Lung (tissue), 12 donors: ENCODE measurements around the gene ZCCHC8. TPM values are rescaled to one million over a fixed set of nuclear protein-coding genes. Genes with fewer than 3 reads are reported as not detected.
"Not testable (repeated sequence)": the region's sequence is repeated elsewhere in the genome, so short reads cannot be mapped to it uniquely, and the experiment has no call there.

Source experiments
- ATAC-seq: fragments of 200-7000 bp; cut with Tn5 transposase; one replicate; pipeline ENCODE4 v1.9.1; 2020; ENCODE audit warnings: moderate number of reproducible peaks; ENCODE audit not compliant: insufficient read depth, low FRiP score
- DNase-seq, 3 donors: peaks; one replicate each; pipeline ENCODE4 v3.0.0-alpha.2; 2013 to 2017
- H3K27ac ChIP-seq, 2 donors: one replicate each; pipeline ENCODE4 v1.5.1; 2013; ENCODE audit warnings: mild to moderate bottlenecking in 2 of 2, moderate library complexity in 2 of 2, control low read depth in 1 of 2, inconsistent platforms in 1 of 2, low read depth in 1 of 2, low read length in 1 of 2
- H3K27me3 ChIP-seq, 3 donors: one replicate each; pipeline ENCODE4 v1.5.1; 2013; ENCODE audit warnings: low read length in 2 of 3; ENCODE audit not compliant: control insufficient read depth in 3 of 3, insufficient read depth in 3 of 3
- H3K36me3 ChIP-seq, 4 donors: one replicate each; pipeline ENCODE4 v1.5.1; 2013; ENCODE audit warnings: low read length in 4 of 4, mild to moderate bottlenecking in 1 of 4, moderate library complexity in 1 of 4; ENCODE audit not compliant: control insufficient read depth in 4 of 4, insufficient read depth in 4 of 4
- H3K4me1 ChIP-seq, 5 donors: one replicate each; pipeline ENCODE4 v1.5.1; 2013; ENCODE audit warnings: low read length in 5 of 5, mild to moderate bottlenecking in 2 of 5, moderate library complexity in 1 of 5; ENCODE audit not compliant: control insufficient read depth in 5 of 5, insufficient read depth in 5 of 5
- H3K4me3 ChIP-seq: one replicate; pipeline ENCODE4 v1.5.1; 2013; ENCODE audit warnings: mild to moderate bottlenecking, control low read depth, moderate library complexity
- H3K9ac ChIP-seq, 2 donors: one replicate each; pipeline ENCODE4 v1.5.1; 2013; ENCODE audit warnings: low read length in 2 of 2, control low read depth in 1 of 2; ENCODE audit not compliant: insufficient read depth in 1 of 2
- H3K9me3 ChIP-seq, 4 donors: one replicate each; pipeline ENCODE4 v1.5.1; 2013; ENCODE audit warnings: low read length in 3 of 4, mild to moderate bottlenecking in 1 of 4, moderate library complexity in 1 of 4; ENCODE audit not compliant: control insufficient read depth in 4 of 4, insufficient read depth in 3 of 4
- CTCF ChIP-seq: IDR thresholded peaks from 2 replicates; pipeline ENCODE4 v1.5.1; 2012; ENCODE audit warnings: mild to moderate bottlenecking; ENCODE audit errors: control extremely low read depth, extremely low read depth
- WGBS, 2 donors: extraction: QIAGEN DNeasy Blood & Tissue Kit; methylation state at CpG; one replicate each; pipeline ENCODE4 v1.1.7; 2013; 5-methylcytosine and 5-hydroxymethylcytosine counted together
- polyA plus RNA-seq, 2 donors: library from polyadenylated mRNA; stranded (reverse); fragments of 200-250 nt; gene quantifications; one replicate each; pipeline ENCODE4 v1.2.1, GENCODE V29; 2013
- total RNA-seq, 2 donors: library from RNA; depleted of rRNA in 1 of 2; stranded (reverse); fragments of >200 nt in 1 of 2; gene quantifications; one replicate each; pipeline ENCODE4 v1.2.1, GENCODE V29; 2014 to 2021
- donor health status: control.
- donor health status: control.
- donor health status: Bipolar disorder and iron deficiency.
- donor health status: healthy.
- donor health status: DM: yes; HTN: yes; CAD: no.

The ZCCHC8 gene
- total and polyA plus RNA-seq, 4 donors: 12.8 to 48.1 (median 21.8) TPM

DNA sequence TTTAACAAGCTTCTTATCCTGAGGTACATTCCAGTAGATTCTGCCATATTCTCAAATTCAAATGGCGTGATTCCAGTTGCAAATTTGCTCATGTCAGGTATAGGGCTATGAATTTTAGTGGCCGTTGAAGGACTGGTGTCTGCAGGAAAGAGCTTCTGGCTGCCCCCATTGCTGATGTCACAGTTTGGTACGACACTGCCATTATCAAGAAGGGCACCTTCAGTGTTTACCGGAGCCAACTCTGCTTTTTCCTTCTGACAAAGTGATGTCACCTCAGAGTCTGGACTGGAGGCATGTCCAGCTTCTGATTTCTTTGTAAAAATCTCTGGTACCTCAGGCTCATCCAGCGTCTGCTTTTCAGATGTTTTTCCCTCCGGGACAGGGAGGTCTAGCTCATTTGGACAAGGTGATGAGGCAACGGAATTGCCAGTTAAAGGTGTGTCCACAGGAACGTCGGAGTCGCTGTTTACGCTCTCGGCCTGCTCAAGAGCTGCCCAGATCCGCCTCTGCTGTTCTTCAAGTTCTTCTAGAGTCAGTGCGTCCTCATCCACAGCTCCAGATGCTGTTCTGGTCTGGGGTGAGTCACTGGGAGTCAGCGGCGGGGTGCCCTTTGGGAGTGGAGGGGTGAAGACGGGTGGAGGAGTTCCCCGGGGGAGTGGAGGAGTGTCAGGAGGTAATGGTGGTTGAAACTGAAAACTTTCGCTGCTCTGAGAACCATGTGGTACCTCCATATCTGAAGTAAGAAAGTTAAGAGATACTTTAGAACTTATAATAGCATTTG, 27.0 kb downstream of the ZCCHC8 start:
- Histone ChIP-seq H3K27ac (no peak overlapping the region), H3K4me1 (no peaks in the 10 kb centered on the region), H3K27me3 (no peaks in the 10 kb centered on the region), H3K4me3 (no peak overlapping the region), H3K36me3 (peaks cover 10 to 34% (median 34%) of the 10 kb centered on the region in 4 donors), H3K9me3 (no peaks in the 10 kb centered on the region), H3K9ac (no peak overlapping the region)
- no peak for TF ChIP-seq CTCF
- 85 to 93% methylated on average over 19 of the region's 19 CpGs for WGBS, 2 donors
- ATAC-seq: no peak
- DNase-seq: no peak

DNA sequence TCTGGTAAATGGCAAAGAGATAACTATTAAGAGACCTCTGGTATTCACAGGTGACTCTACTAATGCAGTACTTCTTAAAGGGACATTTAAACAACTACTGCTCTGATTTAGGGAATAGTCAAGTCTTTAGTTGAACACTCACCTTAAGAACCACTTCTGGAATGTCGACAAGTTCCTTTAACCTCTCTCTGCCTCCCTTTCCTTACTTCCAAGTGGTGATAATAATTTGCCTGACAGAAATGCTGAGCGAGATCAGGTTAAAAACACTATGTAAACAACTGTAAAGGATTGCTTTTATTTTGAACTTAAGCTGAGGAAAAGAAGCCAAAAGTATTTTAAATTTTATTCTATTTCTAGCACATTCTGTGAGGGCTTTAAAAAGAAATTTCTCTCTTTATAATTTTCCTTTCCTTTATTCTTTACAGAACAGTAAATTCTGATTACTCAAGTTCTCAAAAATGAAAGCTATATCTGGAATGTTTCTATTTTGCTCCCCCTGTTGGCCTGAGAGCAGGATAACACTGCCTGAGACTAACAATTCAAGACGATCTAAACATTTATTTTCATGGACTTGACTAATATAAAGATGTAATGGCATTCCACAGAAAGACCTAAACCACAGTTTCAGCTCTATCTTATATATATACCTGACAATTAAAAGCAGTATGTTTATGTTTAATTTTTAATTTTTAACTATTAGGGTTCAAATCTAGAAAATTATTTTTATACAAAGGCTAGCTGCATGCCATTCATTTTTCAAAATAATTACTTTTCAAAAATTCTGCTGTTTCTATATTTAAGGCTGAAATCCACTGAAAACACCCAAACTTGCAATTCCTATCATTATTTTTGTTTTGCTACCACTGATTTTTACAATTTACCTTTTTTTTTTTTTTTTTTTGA, 29.2 kb downstream of the ZCCHC8 start:
- no peaks in the 10 kb centered on the region for H3K27me3 ChIP-seq
- WGBS, 2 donors: 38 to 53% methylated on average over 3 of the region's 3 CpGs
- peak overlapping the region in 1 of 2 donors; percentile 42 for H3K9ac ChIP-seq
- no peak overlapping the region for H3K27ac ChIP-seq
- H3K4me1 ChIP-seq: no peaks in the 10 kb centered on the region
- no peak overlapping the region for H3K4me3 ChIP-seq
- peak; percentile 75 for TF ChIP-seq CTCF
- H3K9me3 ChIP-seq: no peaks in the 10 kb centered on the region
- DNase-seq: peak in 2 of 3 donors; percentile 81 to 87
- peaks cover 10 to 26% (median 23%) of the 10 kb centered on the region in 4 donors for H3K36me3 ChIP-seq
- peak; percentile 73 for ATAC-seq

DNA sequence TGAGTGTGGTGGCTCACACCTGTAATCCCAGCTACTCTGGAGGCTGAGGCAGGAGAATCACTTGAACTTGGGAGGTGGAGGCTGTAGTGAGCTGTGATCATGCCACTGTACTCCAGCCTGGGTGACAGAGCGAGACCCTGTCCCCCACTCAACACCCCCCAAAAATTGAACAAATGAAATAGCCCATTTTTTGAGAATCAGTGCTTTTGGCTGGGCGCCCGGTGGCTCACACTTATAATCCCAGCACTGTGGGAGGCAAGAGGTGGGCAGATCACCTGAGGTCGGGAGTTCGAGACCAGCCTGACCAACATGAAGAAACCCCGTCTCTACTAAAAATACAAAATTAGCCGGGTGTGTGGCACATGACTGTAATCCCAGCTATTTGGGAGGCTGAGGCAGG, 30.2 kb downstream of the ZCCHC8 start:
- H3K27me3 ChIP-seq, ATAC-seq, H3K4me1 ChIP-seq, H3K27ac ChIP-seq, H3K9me3 ChIP-seq, H3K4me3 ChIP-seq, H3K9ac ChIP-seq, DNase-seq: not testable (repeated sequence)
- WGBS, 2 donors: 87 to 94% methylated on average over 7 of the region's 7 CpGs
- peaks cover 10 to 17% (median 16%) of the 10 kb centered on the region in 4 donors for H3K36me3 ChIP-seq

DNA sequence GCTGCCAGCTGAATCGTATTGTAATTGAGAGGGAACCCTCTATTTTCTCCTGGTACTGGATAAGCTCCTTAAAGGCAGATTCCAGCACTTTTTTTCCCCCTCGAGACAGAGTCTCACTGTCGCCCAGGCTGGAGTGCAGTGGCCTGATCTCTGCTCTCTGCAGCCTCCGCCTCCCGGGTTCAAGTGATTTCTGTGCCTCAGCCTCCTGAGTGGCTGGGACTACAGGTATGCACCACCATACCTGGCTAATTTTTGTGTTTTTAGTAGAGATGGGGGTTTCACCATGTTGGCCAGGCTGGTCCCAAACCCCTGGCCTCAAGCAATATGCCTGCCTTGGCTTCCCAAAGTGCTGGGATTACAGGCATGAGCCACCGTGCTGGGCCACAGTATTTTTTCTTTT, 30.9 kb downstream of the ZCCHC8 start:
- not testable (repeated sequence) for ATAC-seq, H3K4me1 ChIP-seq, H3K27me3 ChIP-seq, H3K27ac ChIP-seq, H3K9me3 ChIP-seq, H3K9ac ChIP-seq, H3K4me3 ChIP-seq, DNase-seq
- peaks cover 10 to 13% (median 11%) of the 10 kb centered on the region in 4 donors for H3K36me3 ChIP-seq
- WGBS, 2 donors: 89 to 94% methylated on average over 6 of the region's 6 CpGs
